Measurements from ENCODE around the gene ZBTB20.

The ZBTB20 gene

DNA sequence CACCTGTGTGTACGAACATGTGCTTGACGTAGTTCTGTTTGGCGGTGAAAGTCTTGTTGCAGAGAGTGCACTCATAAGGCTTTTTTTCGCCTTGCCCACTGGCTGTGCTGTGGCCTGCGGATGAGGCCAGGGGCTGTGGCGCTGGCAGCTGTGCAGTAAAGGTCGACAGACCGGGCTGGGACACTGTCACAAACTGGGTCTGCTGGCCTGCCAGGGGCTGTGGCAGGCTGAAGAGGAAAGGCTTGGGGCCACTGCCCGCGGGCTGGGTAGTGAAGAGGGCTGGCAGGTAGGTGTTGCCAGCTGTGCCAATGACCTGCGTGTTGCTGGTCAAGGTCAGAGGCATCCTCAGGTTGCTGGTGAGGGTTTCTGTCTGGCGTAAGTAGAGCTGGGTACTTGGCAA is 796.8 kb downstream of the ZBTB20 start:
- no peak overlapping the region for H3K27ac ChIP-seq
- no peak for DNase-seq (ENCODE audit: low spot score)
- POLR2A ChIA-PET (ENCODE audit: low non-redundant PET): no interaction called here
- CTCF ChIA-PET: interaction anchor here (0.8 kb wide), 1 partner anchor 15 kb away, joined by 3 read pairs; no protein-coding TSS in a partner anchor
- TF ChIP-seq, protein P1, sequence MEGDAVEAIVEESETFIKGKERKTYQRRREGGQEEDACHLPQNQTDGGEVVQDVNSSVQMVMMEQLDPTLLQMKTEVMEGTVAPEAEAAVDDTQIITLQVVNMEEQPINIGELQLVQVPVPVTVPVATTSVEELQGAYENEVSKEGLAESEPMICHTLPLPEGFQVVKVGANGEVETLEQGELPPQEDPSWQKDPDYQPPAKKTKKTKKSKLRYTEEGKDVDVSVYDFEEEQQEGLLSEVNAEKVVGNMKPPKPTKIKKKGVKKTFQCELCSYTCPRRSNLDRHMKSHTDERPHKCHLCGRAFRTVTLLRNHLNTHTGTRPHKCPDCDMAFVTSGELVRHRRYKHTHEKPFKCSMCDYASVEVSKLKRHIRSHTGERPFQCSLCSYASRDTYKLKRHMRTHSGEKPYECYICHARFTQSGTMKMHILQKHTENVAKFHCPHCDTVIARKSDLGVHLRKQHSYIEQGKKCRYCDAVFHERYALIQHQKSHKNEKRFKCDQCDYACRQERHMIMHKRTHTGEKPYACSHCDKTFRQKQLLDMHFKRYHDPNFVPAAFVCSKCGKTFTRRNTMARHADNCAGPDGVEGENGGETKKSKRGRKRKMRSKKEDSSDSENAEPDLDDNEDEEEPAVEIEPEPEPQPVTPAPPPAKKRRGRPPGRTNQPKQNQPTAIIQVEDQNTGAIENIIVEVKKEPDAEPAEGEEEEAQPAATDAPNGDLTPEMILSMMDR (conservative IDR thresholded peaks at IDR 0.05; ENCODE audit: low read depth): no peak

DNA sequence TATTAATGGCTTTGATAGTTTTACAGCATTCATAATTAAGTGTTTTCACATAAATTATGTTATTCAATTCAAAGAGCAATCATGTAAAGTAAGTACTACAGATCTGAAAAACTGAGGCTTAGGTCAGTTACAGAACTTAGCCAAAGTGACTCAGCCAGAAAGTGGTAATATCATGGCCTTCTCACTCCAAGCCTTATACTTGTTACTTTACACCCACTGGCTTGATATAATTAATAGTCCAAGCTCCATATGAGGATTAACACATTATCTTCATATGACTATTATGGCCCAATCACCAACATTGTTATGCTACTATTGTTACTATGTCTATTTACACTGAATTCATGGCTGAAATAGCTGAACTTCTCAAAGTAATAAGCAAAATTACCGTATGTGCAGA is 802.6 kb downstream of the ZBTB20 start:
- TF ChIP-seq, protein P1 (conservative IDR thresholded peaks at IDR 0.05; ENCODE audit: low read depth): no peak

DNA sequence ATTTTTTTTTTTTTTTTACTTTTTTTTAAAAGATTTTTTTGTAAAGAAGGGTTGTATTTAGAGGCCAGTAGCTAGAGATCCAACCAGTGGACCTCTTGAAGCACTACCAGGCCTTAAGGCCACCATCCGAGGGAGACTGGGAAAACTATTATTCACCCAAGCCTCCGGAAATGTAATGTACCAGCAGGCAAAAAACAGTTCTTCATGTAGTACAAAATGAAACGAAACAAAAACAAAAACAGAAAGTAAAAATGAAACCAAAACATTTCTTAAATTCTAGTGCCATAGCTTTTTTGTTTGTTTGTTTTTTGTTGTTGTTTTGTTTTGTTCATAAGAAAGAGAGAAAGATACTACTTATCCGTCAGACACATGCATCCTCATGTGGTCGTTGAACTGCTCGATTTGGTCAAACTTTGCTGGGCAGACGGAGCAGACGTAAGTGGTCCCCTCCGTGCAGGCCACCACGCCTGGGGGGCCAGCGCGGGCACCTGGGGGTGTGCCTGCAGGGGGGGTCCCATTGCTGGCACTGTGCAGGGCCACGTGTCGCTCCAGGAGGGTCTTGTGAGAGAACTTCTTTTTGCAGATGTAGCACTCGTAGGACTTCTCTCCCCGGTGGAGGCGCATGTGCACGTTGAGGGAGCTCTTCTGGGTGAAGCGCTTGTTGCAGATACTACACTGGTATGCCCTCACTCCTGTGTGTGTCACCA is 808.3 kb downstream of the ZBTB20 start:
- no peak overlapping the region for H3K27ac ChIP-seq
- ChIA-PET POLR2A (ENCODE audit: low non-redundant PET) (no interaction called here), CTCF (interaction anchor here (0.7 kb wide), 1 partner anchor 1302 kb away, joined by 3 read pairs; no protein-coding TSS in a partner anchor)
- TF ChIP-seq, protein P1 (conservative IDR thresholded peaks at IDR 0.05; ENCODE audit: low read depth): no peak
- DNase-seq (ENCODE audit: low spot score): no peak

More for the DNA sequence above, 802.6 kb downstream of the ZBTB20 start:
- POLR2A ChIA-PET (ENCODE audit: low non-redundant PET): no interaction called here
- no peak overlapping the region for H3K27ac ChIP-seq
- CTCF ChIA-PET: interaction anchor here (0.6 kb wide), 2 partner anchors 857 to 1734 kb away, joined by 3 read pairs; no protein-coding TSS in a partner anchor
- no peak for DNase-seq (ENCODE audit: low spot score)

GRCh38 chr3:114336857-114337256 is 810.2 kb downstream of the ZBTB20 start:
- ChIA-PET CTCF (interaction anchor here (1.1 to 1.2 kb wide), 2 partner anchors 10 to 30 kb away, joined by 3 read pairs; no protein-coding TSS in a partner anchor), POLR2A (ENCODE audit: low non-redundant PET) (no interaction called here)
- DNase-seq (ENCODE audit: low spot score): no peak
- TF ChIP-seq, protein P1 (conservative IDR thresholded peaks at IDR 0.05; ENCODE audit: low read depth): no peak
- no peak overlapping the region for H3K27ac ChIP-seq

- CTCF ChIA-PET: interaction anchor here (0.7 to 1.2 kb wide), 5 partner anchors 9 to 992 kb away, joined by 3 to 4 read pairs (median 3); no protein-coding TSS in a partner anchor
- POLR2A ChIA-PET (ENCODE audit: low non-redundant PET): no interaction called here
- no peak overlapping the region for H3K27ac ChIP-seq
- TF ChIP-seq, protein P1 (conservative IDR thresholded peaks at IDR 0.05; ENCODE audit: low read depth): peak; percentile 56
- no peak for DNase-seq (ENCODE audit: low spot score)
These were observed 810.9 kb downstream of the ZBTB20 start for GRCh38 chr3:114336122-114336697.

DNA sequence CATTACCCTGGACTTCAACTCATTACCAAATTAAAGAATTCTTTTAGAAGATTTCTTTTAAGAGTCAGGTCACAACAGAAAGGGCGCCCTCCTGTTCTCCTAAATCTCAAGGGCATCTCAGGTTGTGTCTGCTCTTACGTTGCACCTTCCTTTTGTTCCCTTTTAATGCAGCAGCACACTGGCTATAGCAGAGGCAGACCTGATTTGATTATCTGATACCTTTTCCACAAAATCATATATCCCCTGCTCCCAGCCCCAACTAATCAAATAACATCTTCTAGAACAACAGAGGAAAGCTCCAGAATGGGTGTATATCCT is 813.2 kb downstream of the ZBTB20 start:
- no peak overlapping the region for H3K27ac ChIP-seq
- POLR2A ChIA-PET (ENCODE audit: low non-redundant PET): no interaction called here
- TF ChIP-seq, protein P1 (conservative IDR thresholded peaks at IDR 0.05; ENCODE audit: low read depth): no peak
- DNase-seq (ENCODE audit: low spot score): no peak
- CTCF ChIA-PET: no interaction called here

Data from RWPE1 (cell line).